Epithelial cell of prostate (primary cell): ENCODE data around the gene ASTN2.

Source experiments
- DNase-seq: peaks from one replicate; pipeline ENCODE4 v3.0.0-alpha.2; 2011; ENCODE audit warnings: low read depth, low spot score
- H3K27ac ChIP-seq: fragments of 450-650 bp; 2 replicates; pipeline ENCODE4 v1.5.1; 2017; ENCODE audit warnings: mild to moderate bottlenecking

The ASTN2 gene

DNA sequence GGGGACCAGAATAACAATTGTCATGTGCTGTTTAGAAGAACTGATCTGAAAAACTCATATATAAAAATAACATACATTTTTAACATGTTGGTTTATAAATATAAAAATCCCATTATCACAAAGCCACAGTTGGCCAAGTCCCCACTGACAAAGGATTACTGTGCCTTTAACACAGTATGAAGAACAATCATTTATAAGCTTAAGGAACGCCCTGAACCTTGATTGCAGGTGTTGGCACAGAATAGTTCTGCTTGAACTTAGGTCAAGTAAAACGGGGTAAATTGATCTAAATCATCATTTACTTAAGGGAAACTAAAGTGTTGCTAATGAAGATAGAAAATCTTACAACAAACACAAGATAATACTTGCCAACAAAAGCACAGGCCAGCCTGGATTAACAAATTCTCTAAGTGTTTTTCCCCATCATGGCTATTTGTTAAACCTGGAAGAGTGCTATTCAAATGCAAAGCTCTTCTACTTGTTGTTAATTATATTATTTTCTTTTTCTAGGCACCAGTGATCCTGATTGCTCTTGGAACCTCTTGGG is 46.1 kb downstream of the ASTN2 start:
- DNase-seq, result no peak
- H3K27ac ChIP-seq, result no peak overlapping the region

DNA sequence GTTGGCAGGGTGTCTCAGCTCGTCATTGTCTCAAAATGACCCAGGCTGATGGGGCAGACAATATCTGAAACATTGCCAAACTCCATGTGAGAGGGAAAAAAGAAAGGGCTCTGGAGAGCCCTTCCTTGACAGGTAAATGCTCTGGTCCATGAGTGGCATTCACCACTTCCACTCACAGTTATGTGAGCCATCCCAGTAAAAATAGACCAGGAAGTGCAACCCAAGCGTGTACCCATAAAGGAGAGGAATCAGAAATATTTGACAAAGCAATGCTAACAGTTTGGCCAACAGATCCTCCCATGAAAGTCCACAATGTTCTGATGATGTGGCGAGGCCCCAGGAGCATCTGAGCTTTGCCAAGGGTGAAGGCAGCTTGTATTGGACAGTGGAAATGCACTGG is 49.4 kb downstream of the ASTN2 start:
- DNase-seq, result no peak
- no peak overlapping the region for H3K27ac ChIP-seq

DNA sequence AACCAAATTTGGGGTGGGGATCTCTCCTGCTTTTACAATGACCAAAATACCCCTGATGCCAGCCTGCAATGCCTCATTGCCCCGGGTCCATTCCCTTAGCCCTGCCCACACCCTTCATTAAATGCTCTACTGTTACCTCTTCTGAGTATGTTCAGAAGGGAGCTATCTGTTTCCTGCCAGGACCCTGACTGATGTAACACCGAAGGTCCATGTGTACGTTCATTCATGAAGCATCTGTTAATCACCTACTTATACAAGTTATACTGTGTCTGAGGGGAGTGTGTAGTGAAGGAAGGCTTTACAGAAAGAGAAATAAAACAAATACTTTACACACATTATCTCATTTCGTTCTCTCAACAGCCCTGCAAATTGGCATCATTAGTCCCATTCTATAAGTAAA is 51.9 kb downstream of the ASTN2 start:
- no peak for DNase-seq
- no peak overlapping the region for H3K27ac ChIP-seq

DNA sequence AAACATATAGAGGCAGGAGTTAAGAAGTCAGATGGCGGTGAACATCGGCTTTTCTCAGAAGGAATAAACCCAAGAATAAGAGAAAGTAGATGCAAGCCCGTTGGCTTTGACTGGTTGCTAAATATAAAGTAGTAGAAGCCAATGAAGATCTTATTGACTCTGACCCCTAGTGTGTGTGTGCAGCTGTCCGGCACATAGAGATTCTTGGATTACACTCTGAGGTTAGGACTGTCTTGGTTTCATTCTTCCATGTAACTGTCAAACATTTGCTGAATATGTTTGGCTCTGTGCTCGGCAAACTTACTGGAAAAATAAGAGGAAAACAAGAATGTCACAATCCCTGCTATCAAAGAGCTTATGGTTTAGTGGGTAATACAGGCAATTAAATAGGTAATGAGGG is 54.9 kb downstream of the ASTN2 start:
- DNase-seq, result no peak

DNA sequence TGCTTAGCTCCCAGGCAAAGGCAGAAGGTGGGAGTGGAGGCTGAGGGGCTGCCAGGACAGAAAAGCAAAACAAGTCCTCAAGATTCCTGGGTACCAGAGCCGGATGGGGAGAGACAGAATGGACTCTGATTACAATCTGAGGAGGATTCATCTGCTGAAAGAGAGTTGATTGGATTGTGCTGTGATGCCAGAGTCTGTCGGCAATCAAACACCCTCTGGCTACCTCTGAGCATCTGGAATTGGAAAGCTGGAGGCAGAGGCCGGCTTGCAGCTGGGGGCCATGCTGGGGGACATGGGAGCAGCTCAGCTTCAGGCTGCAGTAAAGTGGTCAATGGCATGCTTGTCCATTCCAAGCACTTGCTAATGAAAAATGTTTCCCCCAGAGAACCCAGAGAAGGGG is 59.3 kb downstream of the ASTN2 start:
- H3K27ac ChIP-seq, result no peak overlapping the region
- no peak for DNase-seq

More for the DNA sequence above, 54.9 kb downstream of the ASTN2 start:
- no peak overlapping the region for H3K27ac ChIP-seq

DNA sequence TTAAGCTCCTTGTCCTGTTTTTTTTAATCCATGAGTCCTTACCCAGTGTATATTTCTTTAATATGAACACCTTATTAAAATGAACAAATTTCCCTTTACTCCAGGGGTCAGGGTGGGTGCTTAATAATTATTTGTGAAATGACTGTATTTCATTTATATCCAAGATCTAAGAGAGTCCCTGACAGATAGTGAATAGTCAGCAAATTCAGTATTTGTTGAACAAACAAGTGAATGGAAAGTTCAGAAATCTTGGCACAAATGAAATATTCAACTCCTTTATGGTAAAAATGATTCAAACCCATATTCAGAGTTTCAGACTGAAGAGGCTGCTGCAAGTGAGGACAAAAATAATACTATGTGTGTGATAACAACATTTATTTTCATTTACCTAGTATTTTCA is 59.9 kb downstream of the ASTN2 start:
- H3K27ac ChIP-seq, result no peak overlapping the region
- no peak for DNase-seq

DNA sequence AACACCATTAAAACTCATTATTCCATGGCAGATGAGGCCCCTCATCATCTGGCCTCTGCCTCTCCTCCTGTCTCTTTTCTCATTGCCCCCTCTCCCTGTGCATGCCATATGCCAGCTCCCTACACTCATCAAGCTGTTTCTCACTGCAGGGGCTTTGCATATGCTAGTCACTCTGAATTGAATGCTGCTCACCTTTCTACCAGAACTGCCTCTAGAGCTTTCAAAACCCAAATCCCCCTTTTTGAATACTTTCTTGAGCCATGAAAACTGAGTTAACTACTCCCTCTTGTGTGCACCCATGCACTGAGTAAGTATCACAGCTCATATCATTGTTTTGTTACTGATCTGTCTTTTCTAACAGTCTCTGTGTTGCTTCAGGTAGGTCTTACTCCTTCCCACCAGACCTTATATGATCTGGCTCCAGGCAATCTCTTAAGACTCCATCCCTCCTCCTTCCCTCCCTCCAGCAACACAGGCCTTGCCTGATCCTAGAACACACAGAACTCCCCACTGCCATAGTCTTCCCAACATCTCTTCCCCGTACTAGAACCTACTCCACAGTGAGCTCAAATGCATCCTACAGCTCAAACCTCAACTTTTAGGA is 60.5 kb downstream of the ASTN2 start:
- no peak for DNase-seq

DNA sequence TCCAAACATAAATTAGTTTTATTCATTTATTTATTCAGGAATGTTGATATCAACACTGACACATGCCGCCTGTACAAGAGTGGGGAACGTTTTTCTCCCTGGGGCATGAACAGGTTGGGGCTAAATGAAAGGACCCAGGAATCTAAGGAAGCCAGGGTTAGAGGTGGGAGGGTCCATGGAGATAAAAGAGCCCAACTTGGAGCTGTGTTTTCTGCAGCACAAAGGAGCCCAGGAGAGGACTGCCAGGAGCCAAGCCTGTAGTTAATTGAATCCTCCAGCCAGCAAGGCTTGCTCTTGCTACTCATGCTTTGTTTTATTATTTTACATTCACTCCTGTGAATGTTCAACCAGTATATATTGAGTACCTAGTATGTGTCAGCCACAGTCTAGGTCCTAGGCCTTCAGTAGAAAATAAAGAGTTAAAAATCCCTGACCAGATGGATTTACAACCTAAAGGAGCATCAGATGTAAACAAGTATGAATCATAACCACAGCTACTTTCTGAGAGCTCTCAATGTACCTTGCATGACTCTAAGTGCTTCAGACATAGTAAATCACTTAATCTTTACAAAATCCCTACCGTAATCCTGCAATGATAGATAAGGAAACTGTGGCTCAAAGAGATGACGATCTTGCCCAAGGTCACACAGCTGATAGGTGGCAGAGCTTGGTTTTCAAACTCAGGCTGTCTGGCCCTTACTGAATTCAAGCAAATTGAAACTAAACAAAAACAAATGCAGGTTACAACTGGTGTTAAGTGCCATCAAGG is 69.8 kb downstream of the ASTN2 start:
- no peak overlapping the region for H3K27ac ChIP-seq
- peak; percentile 44 for DNase-seq

More for the DNA sequence above, 60.5 kb downstream of the ASTN2 start:
- no peak overlapping the region for H3K27ac ChIP-seq

DNA sequence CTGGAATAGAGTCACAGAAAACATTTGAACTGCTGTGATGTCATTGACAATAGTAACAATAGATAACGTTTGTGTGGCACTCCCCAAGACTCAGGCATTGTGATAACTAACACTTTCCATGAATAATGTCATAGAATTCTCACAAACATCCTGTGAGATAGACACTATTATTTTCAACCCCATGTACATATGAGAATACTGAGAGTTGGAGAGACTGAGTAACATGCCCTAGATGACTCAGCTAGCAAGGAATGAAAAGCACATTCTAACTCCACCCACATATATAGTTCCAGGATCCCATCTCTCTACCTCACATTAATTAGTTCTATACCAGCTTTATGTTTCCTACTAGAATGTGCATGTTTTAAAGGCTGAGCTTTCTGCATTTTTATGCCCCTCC is 71.4 kb downstream of the ASTN2 start:
- no peak overlapping the region for H3K27ac ChIP-seq
- DNase-seq, result no peak

DNA sequence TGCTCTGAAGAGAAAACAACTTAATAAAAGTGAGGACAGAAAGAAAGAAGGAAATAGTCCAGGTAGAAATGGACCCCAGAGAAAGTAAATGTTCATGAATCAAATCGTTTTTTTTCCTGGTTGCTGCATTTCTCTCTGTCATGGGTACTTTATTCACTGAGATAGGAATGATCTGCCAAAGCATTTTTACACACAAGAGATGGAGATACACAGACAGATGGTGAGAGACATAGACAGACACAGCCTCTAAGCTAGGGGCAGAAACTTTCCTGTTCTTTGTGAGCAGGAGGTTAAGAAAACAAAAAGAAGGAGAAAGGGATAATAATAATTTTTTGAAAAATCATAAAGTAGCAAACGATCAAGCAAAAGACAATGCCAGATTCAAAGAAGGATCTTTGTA is 73.7 kb downstream of the ASTN2 start:
- no peak for DNase-seq
- no peak overlapping the region for H3K27ac ChIP-seq

DNA sequence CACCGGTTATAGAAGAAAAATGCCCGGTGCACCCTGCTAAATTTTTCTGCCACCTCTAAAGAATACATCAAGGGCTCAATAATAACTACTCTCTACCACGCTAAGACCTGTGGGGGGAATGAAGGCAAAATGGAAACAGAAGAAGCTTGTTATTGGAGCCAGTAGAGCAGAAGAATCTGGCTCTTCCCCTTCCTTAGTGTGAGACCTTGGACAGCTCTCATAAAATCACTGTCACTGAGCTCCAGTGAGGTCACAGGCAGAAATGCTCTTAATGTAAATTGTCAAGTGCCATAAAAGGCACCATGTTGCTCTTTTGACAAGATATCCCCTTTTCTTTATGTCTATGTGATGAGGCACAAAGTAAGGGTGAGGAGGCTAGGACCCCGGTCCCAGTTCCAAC is 74.4 kb downstream of the ASTN2 start:
- DNase-seq, result no peak
- no peak overlapping the region for H3K27ac ChIP-seq

DNA sequence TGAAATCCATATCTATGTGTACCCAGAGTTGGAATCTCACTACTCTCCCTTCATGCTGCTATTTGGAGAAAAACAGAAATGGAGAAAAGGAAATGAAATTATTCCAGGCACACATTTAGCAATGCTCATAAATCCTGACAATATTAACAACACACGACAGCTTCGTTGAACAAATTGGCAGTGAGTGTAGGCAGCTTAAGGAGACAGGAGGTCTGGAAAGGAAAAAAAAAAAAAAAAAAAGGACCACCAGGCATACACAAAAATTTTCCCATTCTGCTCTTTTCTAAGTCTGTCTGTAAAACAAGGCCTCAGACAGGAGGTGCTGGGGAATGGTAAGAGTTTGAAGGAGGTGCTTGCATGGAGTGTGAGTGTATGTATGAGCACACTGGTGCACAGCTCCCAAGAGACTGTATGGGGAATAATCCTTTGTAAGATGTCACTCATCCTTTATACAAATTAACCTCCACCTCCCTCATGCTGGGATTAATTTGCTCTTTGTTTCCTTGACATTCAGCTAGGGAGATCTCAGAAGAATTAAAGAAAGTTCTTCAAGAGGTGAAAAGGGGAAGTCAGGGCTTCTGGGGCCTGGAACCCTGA is 78.9 kb downstream of the ASTN2 start:
- H3K27ac ChIP-seq, result no peak overlapping the region
- DNase-seq, result no peak

DNA sequence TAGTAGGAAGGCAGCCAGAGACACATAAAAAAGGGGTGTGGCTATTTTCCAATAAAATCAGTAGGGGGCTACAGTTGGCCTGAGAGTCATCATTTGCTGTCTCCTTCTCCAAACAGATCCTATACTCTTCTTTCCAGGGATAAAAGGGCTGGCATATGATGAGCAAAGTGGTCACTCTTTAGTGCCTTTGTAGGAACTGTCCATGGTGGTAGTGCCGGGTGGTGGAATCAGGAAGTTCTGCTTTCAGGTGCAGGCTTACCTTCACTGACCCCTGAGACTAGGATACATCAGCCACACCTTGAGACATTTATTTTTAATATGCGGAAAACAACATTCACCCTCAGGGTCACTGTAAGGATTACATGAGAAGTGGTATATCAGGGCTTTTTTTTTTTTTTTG is 80.8 kb downstream of the ASTN2 start:
- DNase-seq, result no peak
- no peak overlapping the region for H3K27ac ChIP-seq

DNA sequence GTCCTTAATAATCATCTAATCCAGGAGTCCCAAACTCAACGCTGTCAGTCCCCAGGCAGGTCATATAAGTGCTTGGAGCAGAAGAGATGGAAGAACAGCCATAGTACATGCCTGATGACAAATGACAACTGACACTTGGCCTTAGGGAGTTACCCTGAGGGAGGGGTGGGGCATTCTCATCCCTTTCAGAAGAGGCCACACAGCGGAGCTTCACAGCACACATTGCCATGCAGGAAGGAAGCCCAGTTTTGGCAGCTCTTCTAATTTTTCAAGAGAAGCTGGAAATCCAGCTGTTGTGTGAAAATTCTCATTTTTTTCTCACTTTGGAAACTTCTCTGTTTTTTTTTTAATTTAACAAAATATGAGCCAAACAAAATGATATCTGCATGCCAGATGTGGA is 89.0 kb downstream of the ASTN2 start:
- DNase-seq, result no peak
- no peak overlapping the region for H3K27ac ChIP-seq

DNA sequence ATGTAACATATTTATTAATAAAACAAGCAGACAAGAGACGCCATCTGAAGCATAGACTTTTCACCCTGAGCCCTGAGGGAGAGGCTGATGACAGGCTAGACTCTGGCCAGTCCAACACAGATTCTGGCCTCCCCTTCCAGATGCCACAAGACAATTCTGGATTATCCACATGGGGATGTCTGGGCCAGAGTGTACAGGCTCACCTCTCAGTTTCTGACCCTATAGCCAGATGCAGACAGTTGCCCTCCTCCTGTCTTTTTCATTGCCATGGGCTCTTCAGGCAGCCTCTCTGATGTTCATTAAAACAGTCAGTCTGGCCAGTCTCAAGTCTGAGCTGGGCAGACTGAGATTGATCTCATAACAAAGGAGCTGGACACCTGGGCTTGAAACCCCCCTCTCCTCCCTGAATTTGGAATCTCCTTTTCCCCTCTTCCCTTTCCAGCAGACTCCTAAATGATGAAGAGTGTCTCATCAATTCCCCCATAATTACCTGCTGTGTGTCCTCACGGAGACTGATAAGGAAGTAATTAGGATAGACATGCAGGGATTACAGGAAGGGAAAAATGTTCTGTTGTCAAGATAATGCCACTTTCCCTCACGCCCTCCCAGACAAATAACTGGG is 89.6 kb downstream of the ASTN2 start:
- no peak overlapping the region for H3K27ac ChIP-seq
- DNase-seq, result no peak

DNA sequence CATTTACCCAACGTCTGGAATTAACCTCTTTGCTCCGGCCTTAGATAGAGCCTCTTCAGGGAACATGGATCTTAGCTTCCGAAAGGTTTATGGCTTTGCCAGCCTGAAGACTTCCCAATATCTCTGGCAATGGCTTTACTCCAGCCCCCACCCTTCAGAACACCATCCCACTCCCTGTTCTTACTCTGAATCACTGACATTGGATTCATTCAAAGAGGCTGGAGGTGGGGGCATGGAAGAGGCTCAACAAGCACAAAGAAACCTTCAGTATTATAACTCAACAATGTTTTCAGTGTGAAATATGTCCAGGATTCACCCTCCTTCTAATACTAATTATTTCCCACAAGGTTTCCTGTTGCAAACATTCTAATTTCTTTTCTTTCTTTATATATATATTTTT is 91.5 kb downstream of the ASTN2 start:
- no peak for DNase-seq
- no peak overlapping the region for H3K27ac ChIP-seq

DNA sequence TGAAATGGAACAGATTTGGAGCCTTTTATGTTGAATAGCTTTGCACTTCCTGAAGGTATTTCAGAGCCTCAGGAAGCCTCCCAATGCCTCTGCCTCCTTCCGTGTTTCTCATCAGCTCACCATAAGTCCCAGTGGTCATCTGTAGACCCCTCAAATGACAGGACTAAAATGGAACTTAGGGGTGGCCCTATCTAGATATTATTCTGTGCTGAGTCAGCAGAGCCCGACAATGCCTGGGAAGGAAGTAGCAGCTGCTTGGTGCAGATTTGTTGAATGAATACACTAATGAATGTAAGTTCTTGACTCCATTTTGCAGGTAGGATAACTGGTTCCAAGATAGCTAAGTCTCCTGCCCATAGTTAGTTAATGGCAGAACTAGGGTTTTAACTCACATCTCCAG is 97.7 kb downstream of the ASTN2 start:
- no peak for DNase-seq
- H3K27ac ChIP-seq, result no peak overlapping the region

DNA sequence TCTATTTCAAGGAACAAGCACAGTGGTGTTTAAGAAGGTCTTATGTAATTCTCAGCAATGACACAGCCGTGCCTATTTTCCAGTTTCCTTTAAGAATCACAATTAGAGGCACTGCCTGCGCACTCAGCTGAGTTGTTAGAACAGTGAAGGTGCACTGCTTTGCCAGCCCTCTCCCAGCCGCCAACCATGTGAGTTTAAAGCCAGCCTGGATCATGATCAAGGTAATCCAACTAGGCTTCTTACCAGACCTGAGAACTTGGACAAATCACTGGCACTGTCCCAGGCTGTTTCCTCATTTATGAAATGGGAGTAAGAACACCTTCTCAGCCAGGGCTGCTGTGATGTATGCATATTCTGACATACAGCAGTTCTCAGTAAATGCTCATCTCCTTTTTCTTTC is 99.6 kb downstream of the ASTN2 start:
- H3K27ac ChIP-seq, result no peak overlapping the region
- DNase-seq, result no peak

DNA sequence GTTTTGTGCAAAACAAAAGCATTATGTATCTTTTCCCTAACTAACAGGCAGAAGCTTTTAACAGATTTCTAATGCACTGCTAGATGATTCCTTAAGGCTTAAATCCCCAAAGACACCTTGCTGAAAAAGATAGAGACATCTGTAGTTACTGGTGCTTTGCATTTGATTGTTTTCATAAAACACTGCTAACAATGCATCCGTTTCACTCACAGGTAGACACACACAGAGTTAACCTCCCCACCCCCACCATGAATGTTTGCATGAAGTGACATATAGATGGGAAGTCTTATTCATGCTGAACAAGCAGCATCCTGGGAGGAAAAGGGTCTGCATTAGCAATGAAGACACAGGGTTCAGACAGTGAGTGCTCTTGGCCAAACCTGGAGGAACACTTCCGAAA is 100.9 kb downstream of the ASTN2 start:
- DNase-seq, result no peak
- H3K27ac ChIP-seq, result no peak overlapping the region

DNA sequence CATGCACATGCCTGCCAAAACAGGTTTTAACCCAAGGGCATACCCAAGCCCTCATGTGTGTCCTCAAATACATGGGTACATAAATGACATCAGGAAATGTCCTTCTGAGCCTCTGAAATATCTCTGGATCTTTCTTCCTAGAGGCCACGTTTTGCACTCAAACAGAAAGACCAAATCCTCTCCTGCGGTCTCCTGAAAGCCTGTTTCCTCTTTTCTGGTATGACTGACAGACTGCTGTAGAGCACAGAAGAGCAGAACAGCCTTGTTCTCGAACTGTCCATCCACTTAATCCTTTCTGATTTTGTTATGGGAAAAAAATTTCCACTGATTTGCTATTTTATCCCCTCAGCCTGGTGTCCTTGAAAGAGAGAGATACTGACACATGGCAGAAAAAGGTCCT is 107.2 kb downstream of the ASTN2 start:
- DNase-seq, result no peak
- H3K27ac ChIP-seq, result no peak overlapping the region

DNA sequence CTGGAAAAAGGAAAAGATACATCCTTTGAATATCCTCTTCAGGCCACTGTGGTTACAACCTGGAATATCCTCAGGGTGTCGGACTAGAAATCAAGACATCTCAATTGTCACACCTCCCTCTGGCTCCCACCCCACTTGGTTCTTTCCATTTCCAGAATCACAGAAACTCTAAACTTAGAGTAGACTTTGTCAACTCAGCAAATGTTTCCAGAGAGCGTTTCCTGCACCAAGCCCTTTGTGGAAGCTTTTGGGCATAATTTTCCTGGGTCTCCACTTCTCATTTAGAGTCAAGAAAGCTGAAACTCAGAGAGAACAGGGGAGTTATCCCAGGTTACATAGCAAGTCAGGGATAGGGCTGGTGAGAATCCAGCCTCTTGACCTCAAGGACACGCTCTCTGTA is 108.8 kb downstream of the ASTN2 start:
- no peak for DNase-seq
- no peak overlapping the region for H3K27ac ChIP-seq
